Measurements from ENCODE around the gene STOML1. TPM values are rescaled to one million over a fixed set of nuclear protein-coding genes. Genes with fewer than 3 reads are reported as not detected.

The STOML1 gene
- total RNA-seq, 1 experiment from 2014 or later, result 2.5 TPM

GRCh38 chr15:73986776-73987056, 5.4 kb downstream of the STOML1 start:
- H3K27ac ChIP-seq (ENCODE audit: insufficient read length, low read depth, low read length), result no peak overlapping the region
- peaks cover 3% of the 10 kb centered on the region for H3K23me2 ChIP-seq (ENCODE audit: insufficient read length, low read depth, low read length, poor library complexity, severe bottlenecking)
- H2AFZ ChIP-seq (ENCODE audit: low read length), result no peak overlapping the region
- H3K4me1 Mint-ChIP-seq, result peaks cover 6 to 7% of the 10 kb centered on the region in 2 experiments
- H4K20me1 ChIP-seq (ENCODE audit: control insufficient read depth, insufficient read depth, insufficient read length), result no peaks in the 10 kb centered on the region
- H2BK120ac ChIP-seq (ENCODE audit: low read depth, low read length, poor library complexity, severe bottlenecking), result no peak overlapping the region
- H3K18ac ChIP-seq (ENCODE audit: insufficient read length, low read depth, low read length), result no peak overlapping the region
- no peak overlapping the region; a peak in 1 of 7 replicates for H3K27ac Mint-ChIP-seq
- H3K56ac ChIP-seq (ENCODE audit: insufficient read length, low read depth, low read length), result no peak overlapping the region
- H4K91ac ChIP-seq (ENCODE audit: insufficient read length, low read depth, low read length), result no peak overlapping the region
- H2BK15ac ChIP-seq (ENCODE audit: low read depth, low read length), result no peak overlapping the region
- no peaks in the 10 kb centered on the region for H3K79me2 ChIP-seq (ENCODE audit: insufficient read depth, low read length)
- H3K9ac ChIP-seq (ENCODE audit: extremely low read depth, insufficient read length, low read length), result no peak overlapping the region
- no peak overlapping the region for H4K5ac ChIP-seq (ENCODE audit: insufficient read length, low read depth, low read length)
- whole genome bisulfite sequencing (ENCODE audit: extremely low coverage, insufficient read length, low lambda C conversion rate), result no CpG with 5 or more reads among the region's 1 CpG
- no peak for DNase-seq
- no peaks in the 10 kb centered on the region for H3K9me3 Mint-ChIP-seq
- no peak overlapping the region for H4K8ac ChIP-seq (replicated peaks; ENCODE audit: insufficient read length, low read depth, low read length)
- H2BK12ac ChIP-seq (ENCODE audit: insufficient read length, low read depth, low read length), result no peak overlapping the region
- H3K27me3 ChIP-seq (ENCODE audit: insufficient read depth, low read length), result no peaks in the 10 kb centered on the region
- no peak overlapping the region for H3T11ph ChIP-seq (ENCODE audit: low read length)
- H3K9me3 ChIP-seq (ENCODE audit: control insufficient read depth, low read depth, low read length), result no peaks in the 10 kb centered on the region
- no peak overlapping the region for H2BK5ac ChIP-seq (ENCODE audit: insufficient read length, low read length)
- H3K4me3 Mint-ChIP-seq, result peak overlapping the region in 1 of 2 experiments; percentile 19; a peak in 1 of 5 replicates
- no peak overlapping the region for H3K23ac ChIP-seq (ENCODE audit: insufficient read length, low read depth, low read length)
- H3K79me1 ChIP-seq (ENCODE audit: insufficient read depth, low read depth, low read length, poor library complexity, severe bottlenecking), result no peaks in the 10 kb centered on the region
- H2AK5ac ChIP-seq (ENCODE audit: insufficient read length, low read length), result no peak overlapping the region
- no peak overlapping the region for H3K4ac ChIP-seq (ENCODE audit: low read depth, low read length)
- no peak overlapping the region; the same call in 1 of the 2 replicates for H3K14ac ChIP-seq (ENCODE audit: insufficient read depth, low read length)
- H3K4me1 ChIP-seq (ENCODE audit: insufficient read depth, low read length), result no peaks in the 10 kb centered on the region
- H3K36me3 Mint-ChIP-seq (ENCODE audit: insufficient read depth in 1 of 3, low read depth in 3 of 3), result no peaks in the 10 kb centered on the region
- H2BK20ac ChIP-seq (ENCODE audit: low read depth, low read length, poor library complexity, severe bottlenecking), result no peak overlapping the region
- TF ChIP-seq CTCF (conservative IDR thresholded peaks at IDR 0.05), result no peak
- H3K27me3 Mint-ChIP-seq (ENCODE audit: low read depth), result peaks cover 4% of the 10 kb centered on the region
- no peak overlapping the region for H3K4me2 ChIP-seq (ENCODE audit: insufficient read depth, insufficient read length, low read length)

All from H9 (cell line).